HEK293 (cell line): ENCODE data around the gene SVOPL.

Experiments
- PRDM6 ChIP-seq: fragments of 450-650 bp; formaldehyde crosslinking; IDR thresholded peaks from 2 replicates; pipeline ENCODE4 v1.5.1; 2017; ENCODE audit warnings: missing biosample characterization, missing genetic modification characterization
- SP3 ChIP-seq: fragments of 450-650 bp; formaldehyde crosslinking; IDR thresholded peaks from 2 replicates; pipeline ENCODE4 v1.5.1; 2016; ENCODE audit warnings: missing biosample characterization, missing genetic modification characterization
- ZBTB8A ChIP-seq: fragments of 450-650 bp; formaldehyde crosslinking; IDR thresholded peaks from 2 replicates; pipeline ENCODE4 v1.5.1; 2016; ENCODE audit warnings: missing biosample characterization, missing genetic modification characterization
- ZFP41 ChIP-seq: fragments of 450-650 bp; formaldehyde crosslinking; IDR thresholded peaks from 2 replicates; pipeline ENCODE4 v1.5.1; 2016; ENCODE audit warnings: missing biosample characterization, missing genetic modification characterization, borderline replicate concordance
- ZNF169 ChIP-seq: fragments of 450-650 bp; formaldehyde crosslinking; IDR thresholded peaks from 2 replicates; pipeline ENCODE4 v1.5.1; 2016; ENCODE audit warnings: missing biosample characterization, missing genetic modification characterization
- ZNF292 ChIP-seq: fragments of 450-650 bp; formaldehyde crosslinking; IDR thresholded peaks from 2 replicates; pipeline ENCODE4 v1.5.1; 2016; ENCODE audit warnings: low read depth, missing biosample characterization, missing genetic modification characterization, borderline replicate concordance
- ZNF513 ChIP-seq: fragments of 450-650 bp; IDR thresholded peaks from 2 replicates; pipeline ENCODE4 v1.5.1; 2018; ENCODE audit warnings: missing biosample characterization, missing genetic modification characterization
- ZNF560 ChIP-seq: fragments of 450-650 bp; formaldehyde crosslinking; IDR thresholded peaks from 2 replicates; pipeline ENCODE4 v1.5.1; 2017; ENCODE audit warnings: missing biosample characterization, missing genetic modification characterization, borderline replicate concordance
- ZNF624 ChIP-seq: fragments of 450-650 bp; formaldehyde crosslinking; IDR thresholded peaks from 2 replicates; pipeline ENCODE4 v1.5.1; 2017; ENCODE audit warnings: missing biosample characterization, missing genetic modification characterization
- ZNF664 ChIP-seq: fragments of 450-650 bp; formaldehyde crosslinking; IDR thresholded peaks from 2 replicates; pipeline ENCODE4 v1.5.1; 2016; ENCODE audit warnings: missing biosample characterization, missing genetic modification characterization
- ZNF837 ChIP-seq: fragments of 450-650 bp; formaldehyde crosslinking; IDR thresholded peaks from 2 replicates; pipeline ENCODE4 v1.5.1; 2016; ENCODE audit warnings: missing biosample characterization, missing genetic modification characterization
- TF ChIP-seq, protein P1 (sequence below): fragments of 450-650 bp; formaldehyde crosslinking; IDR thresholded peaks from 2 replicates; pipeline ENCODE4 v1.5.1; 2016; ENCODE audit warnings: missing biosample characterization, missing genetic modification characterization
- TF ChIP-seq, protein P2 (sequence below): sonication (generic); formaldehyde crosslinking; IDR thresholded peaks from 2 replicates; pipeline ENCODE4 v1.8.1; 2022; ENCODE audit warnings: mild to moderate bottlenecking, moderate library complexity, missing genetic modification reagents
- TF ChIP-seq, protein P3 (sequence below): fragments of 450-650 bp; formaldehyde crosslinking; IDR thresholded peaks from 2 replicates; pipeline ENCODE4 v1.5.1; 2016; ENCODE audit warnings: missing biosample characterization, missing genetic modification characterization

DNA sequence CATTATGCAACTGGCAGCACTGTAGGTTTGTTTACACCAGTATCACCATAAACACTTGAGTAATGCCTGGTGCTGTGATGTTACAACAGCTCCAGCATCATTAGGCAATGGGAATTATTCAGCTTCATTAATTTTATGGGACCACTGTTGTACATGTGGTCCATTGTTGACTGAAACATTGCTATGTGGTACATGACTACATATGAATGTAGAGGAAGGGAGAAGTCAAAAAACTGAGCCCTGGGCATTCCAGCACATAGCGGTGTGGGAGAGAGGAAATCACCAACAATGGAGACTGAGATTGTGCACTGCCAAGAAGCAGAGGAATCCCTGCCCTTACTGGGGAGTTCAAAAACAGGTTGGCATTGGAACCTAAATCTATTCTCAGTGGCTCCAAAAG lies 152.1 kb downstream of the SVOPL start:
- no peak for TF ChIP-seq ZNF560 (tag by site-specific recombination)
- TF ChIP-seq, protein P1, sequence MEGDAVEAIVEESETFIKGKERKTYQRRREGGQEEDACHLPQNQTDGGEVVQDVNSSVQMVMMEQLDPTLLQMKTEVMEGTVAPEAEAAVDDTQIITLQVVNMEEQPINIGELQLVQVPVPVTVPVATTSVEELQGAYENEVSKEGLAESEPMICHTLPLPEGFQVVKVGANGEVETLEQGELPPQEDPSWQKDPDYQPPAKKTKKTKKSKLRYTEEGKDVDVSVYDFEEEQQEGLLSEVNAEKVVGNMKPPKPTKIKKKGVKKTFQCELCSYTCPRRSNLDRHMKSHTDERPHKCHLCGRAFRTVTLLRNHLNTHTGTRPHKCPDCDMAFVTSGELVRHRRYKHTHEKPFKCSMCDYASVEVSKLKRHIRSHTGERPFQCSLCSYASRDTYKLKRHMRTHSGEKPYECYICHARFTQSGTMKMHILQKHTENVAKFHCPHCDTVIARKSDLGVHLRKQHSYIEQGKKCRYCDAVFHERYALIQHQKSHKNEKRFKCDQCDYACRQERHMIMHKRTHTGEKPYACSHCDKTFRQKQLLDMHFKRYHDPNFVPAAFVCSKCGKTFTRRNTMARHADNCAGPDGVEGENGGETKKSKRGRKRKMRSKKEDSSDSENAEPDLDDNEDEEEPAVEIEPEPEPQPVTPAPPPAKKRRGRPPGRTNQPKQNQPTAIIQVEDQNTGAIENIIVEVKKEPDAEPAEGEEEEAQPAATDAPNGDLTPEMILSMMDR (tag by site-specific recombination), result no peak
- TF ChIP-seq ZNF292, result no peak
- TF ChIP-seq PRDM6 (tag by site-specific recombination), result peak; percentile 41; the same call in 1 of the 2 replicates
- no peak for TF ChIP-seq ZNF513 (tag by site-specific recombination)
- TF ChIP-seq SP3, result no peak
- TF ChIP-seq ZBTB8A (tag by site-specific recombination), result no peak
- TF ChIP-seq ZNF837 (tag by site-specific recombination), result no peak
- no peak for TF ChIP-seq ZNF664 (tag by site-specific recombination)
- TF ChIP-seq ZFP41 (tag by site-specific recombination), result no peak
- TF ChIP-seq ZNF169 (tag by site-specific recombination), result no peak
- TF ChIP-seq, protein P2, sequence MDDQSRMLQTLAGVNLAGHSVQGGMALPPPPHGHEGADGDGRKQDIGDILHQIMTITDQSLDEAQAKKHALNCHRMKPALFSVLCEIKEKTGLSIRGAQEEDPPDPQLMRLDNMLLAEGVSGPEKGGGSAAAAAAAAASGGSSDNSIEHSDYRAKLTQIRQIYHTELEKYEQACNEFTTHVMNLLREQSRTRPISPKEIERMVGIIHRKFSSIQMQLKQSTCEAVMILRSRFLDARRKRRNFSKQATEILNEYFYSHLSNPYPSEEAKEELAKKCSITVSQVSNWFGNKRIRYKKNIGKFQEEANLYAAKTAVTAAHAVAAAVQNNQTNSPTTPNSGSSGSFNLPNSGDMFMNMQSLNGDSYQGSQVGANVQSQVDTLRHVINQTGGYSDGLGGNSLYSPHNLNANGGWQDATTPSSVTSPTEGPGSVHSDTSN (CRISPR knock-in tag), result no peak
- TF ChIP-seq, protein P3, sequence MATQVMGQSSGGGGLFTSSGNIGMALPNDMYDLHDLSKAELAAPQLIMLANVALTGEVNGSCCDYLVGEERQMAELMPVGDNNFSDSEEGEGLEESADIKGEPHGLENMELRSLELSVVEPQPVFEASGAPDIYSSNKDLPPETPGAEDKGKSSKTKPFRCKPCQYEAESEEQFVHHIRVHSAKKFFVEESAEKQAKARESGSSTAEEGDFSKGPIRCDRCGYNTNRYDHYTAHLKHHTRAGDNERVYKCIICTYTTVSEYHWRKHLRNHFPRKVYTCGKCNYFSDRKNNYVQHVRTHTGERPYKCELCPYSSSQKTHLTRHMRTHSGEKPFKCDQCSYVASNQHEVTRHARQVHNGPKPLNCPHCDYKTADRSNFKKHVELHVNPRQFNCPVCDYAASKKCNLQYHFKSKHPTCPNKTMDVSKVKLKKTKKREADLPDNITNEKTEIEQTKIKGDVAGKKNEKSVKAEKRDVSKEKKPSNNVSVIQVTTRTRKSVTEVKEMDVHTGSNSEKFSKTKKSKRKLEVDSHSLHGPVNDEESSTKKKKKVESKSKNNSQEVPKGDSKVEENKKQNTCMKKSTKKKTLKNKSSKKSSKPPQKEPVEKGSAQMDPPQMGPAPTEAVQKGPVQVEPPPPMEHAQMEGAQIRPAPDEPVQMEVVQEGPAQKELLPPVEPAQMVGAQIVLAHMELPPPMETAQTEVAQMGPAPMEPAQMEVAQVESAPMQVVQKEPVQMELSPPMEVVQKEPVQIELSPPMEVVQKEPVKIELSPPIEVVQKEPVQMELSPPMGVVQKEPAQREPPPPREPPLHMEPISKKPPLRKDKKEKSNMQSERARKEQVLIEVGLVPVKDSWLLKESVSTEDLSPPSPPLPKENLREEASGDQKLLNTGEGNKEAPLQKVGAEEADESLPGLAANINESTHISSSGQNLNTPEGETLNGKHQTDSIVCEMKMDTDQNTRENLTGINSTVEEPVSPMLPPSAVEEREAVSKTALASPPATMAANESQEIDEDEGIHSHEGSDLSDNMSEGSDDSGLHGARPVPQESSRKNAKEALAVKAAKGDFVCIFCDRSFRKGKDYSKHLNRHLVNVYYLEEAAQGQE (tag by site-specific recombination), result no peak
- no peak for TF ChIP-seq ZNF624 (tag by site-specific recombination)
